Stimulated activated memory B cell treated with anti-CD40 and anti-IgM and Interleukin-4, amounts not matched to agents 10 μg/mL and 1 μg/mL and 100 μg/mL, for 72 hours (primary cell): Measurements from ENCODE around the gene KCNA10.
"Not testable (repeated sequence)": the region's sequence is repeated elsewhere in the genome, so short reads cannot be mapped to it uniquely, and the experiment has no call there.

ENCODE experiments used
- ATAC-seq: fragments of 150-1000 bp; cut with Tn5 transposase; 2 replicates; pipeline ENCODE4 v1.10.0; 2021
- H3K27ac Mint-ChIP-seq: one replicate; pipeline ENCODE4 v1.8.0; 2022; ENCODE audit warnings: mild to moderate bottlenecking, mixed read lengths
- H3K27me3 Mint-ChIP-seq: one replicate; pipeline ENCODE4 v1.8.0; 2022; ENCODE audit warnings: mixed read lengths
- H3K36me3 Mint-ChIP-seq: one replicate; pipeline ENCODE4 v1.8.0; 2022; ENCODE audit warnings: mixed read lengths
- H3K4me1 Mint-ChIP-seq: one replicate; pipeline ENCODE4 v1.8.0; 2022; ENCODE audit warnings: mixed read lengths
- H3K4me3 Mint-ChIP-seq: one replicate; pipeline ENCODE4 v1.8.0; 2022; ENCODE audit warnings: mild to moderate bottlenecking, moderate library complexity, mixed read lengths
- H3K9me3 Mint-ChIP-seq: one replicate; pipeline ENCODE4 v1.8.0; 2022; ENCODE audit warnings: mixed read lengths

KCNA10 gene

DNA sequence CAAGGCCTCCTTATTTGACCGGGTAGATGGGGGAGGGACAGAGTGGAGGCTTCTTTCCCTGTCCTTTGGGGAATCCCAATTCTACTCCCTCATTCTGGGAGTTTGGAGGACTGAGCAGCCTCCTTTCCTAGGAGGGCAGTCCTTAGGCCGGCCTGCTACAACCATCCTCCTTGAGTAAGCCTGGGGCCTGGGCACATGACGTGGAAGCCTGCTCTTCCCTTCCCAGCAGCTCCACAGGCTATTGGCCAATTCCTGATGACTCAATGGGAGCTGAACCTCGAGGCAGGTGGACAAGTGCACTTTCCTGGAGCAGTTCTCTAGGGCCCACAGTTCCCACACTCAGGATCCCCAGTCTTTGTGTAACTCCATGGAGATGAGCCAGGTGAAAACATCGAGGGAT, 3.1 kb downstream of the KCNA10 start:
- no peak for ATAC-seq
- Mint-ChIP-seq H3K4me3 (no peak overlapping the region), H3K36me3 (no peaks in the 10 kb centered on the region), H3K9me3 (no peaks in the 10 kb centered on the region), H3K27me3 (peaks cover 15% of the 10 kb centered on the region), H3K27ac (no peak overlapping the region), H3K4me1 (no peaks in the 10 kb centered on the region)

- H3K36me3 Mint-ChIP-seq, result no peaks in the 10 kb centered on the region
- ATAC-seq, result no peak
- peaks cover 15% of the 10 kb centered on the region for H3K27me3 Mint-ChIP-seq
- no peak overlapping the region for H3K4me3 Mint-ChIP-seq
- H3K4me1 Mint-ChIP-seq, result no peaks in the 10 kb centered on the region
- no peak overlapping the region for H3K27ac Mint-ChIP-seq
- no peaks in the 10 kb centered on the region for H3K9me3 Mint-ChIP-seq
Measured at GRCh38 chr1:110515041-110515440, 3.9 kb downstream of the KCNA10 start.

DNA sequence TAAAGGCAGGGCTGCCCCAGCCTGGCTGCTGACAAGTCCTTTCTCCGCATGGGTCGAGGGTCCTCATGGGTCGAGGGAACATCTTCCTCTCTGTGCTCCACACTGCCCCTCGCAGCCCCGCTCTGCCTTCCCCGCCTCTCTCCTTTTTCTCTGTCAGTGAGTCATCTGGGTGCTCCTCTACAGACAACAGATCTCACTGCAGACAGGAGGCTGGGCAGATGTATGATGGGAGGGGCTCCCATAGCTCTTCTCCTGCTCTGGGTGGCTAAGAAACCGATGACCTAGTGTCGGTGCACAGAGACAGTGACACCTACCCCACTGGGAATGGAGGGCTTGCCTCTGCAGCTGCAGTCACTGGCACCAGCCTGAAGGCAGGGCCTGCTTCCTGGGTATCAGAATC, 5.5 kb downstream of the KCNA10 start:
- no peak for ATAC-seq
- Mint-ChIP-seq H3K36me3 (no peaks in the 10 kb centered on the region), H3K4me1 (peaks cover 3% of the 10 kb centered on the region), H3K27ac (no peak overlapping the region), H3K27me3 (peaks cover 15% of the 10 kb centered on the region), H3K9me3 (no peaks in the 10 kb centered on the region), H3K4me3 (no peak overlapping the region)

GRCh38 chr1:110511436-110511835, 7.5 kb downstream of the KCNA10 start:
- no peak for ATAC-seq
- H3K4me1 Mint-ChIP-seq, result peaks cover 15% of the 10 kb centered on the region

GRCh38 chr1:110510921-110511320, 8.1 kb downstream of the KCNA10 start:
- not testable (repeated sequence) for H3K27ac Mint-ChIP-seq, H3K36me3 Mint-ChIP-seq, ATAC-seq, H3K9me3 Mint-ChIP-seq, H3K27me3 Mint-ChIP-seq, H3K4me3 Mint-ChIP-seq
- H3K4me1 Mint-ChIP-seq, result peaks cover 15% of the 10 kb centered on the region

More at GRCh38 chr1:110511436-110511835, 7.5 kb downstream of the KCNA10 start:
- H3K4me3 Mint-ChIP-seq, result no peak overlapping the region
- H3K27me3 Mint-ChIP-seq, result no peaks in the 10 kb centered on the region
- no peaks in the 10 kb centered on the region for H3K9me3 Mint-ChIP-seq
- no peaks in the 10 kb centered on the region for H3K36me3 Mint-ChIP-seq
- H3K27ac Mint-ChIP-seq, result no peak overlapping the region

- no peaks in the 10 kb centered on the region for H3K27me3 Mint-ChIP-seq
- no peaks in the 10 kb centered on the region for H3K9me3 Mint-ChIP-seq
Measured at GRCh38 chr1:110509655-110510054, 9.3 kb downstream of the KCNA10 start.

DNA sequence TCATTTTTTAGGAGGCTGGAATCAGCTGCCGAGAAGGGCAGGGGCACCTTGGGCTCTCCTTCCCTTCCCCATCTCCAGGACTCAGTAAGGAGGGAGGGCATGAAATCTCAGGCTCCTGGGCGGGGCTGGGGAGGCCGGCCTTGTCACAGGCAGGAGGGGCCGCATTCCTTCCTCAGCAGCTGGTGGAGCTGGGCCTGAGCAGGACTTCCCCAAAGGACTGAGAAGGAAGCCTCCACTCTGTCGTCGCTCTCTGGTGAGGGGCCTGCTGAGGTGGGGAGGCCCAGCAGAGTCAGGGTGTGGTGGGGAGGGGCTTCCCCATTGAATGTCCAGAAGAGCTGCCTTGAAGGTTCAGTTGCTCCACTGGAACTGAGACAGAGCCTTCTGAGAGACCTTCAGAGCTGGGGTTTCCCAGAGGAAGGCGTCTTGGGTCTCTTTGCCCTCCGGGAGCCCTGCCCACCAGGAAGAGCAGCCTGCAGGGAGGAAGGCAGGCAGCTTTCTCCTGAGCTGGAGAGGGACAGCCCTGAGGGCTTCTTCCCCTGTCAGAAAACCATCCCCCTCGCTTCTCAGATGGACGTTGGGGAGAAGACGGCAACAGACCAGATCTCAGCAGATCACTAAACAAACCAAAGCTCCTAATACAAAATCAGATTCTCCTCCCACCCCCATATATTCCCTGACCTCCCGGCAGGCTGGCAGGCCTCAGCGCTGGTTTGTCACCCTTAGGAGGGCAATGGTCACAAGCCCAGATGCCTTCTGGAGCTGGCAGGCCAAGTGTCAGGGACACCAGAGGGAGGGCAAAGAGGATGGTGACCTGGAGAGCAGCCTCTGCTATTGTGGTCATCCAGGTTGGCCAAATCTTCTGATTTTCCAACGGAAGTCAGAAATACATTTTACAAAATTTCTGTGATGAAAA, 10.7 kb downstream of the KCNA10 start:
- Mint-ChIP-seq H3K4me3 (no peak overlapping the region), H3K4me1 (peaks cover 15% of the 10 kb centered on the region), H3K27me3 (no peaks in the 10 kb centered on the region), H3K9me3 (no peaks in the 10 kb centered on the region), H3K36me3 (no peaks in the 10 kb centered on the region), H3K27ac (peak overlapping the region; percentile 43)
- peak; percentile 76 for ATAC-seq

More at GRCh38 chr1:110509655-110510054, 9.3 kb downstream of the KCNA10 start:
- Mint-ChIP-seq H3K4me1 (peaks cover 15% of the 10 kb centered on the region), H3K36me3 (no peaks in the 10 kb centered on the region), H3K4me3 (no peak overlapping the region), H3K27ac (no peak overlapping the region)
- no peak for ATAC-seq

DNA sequence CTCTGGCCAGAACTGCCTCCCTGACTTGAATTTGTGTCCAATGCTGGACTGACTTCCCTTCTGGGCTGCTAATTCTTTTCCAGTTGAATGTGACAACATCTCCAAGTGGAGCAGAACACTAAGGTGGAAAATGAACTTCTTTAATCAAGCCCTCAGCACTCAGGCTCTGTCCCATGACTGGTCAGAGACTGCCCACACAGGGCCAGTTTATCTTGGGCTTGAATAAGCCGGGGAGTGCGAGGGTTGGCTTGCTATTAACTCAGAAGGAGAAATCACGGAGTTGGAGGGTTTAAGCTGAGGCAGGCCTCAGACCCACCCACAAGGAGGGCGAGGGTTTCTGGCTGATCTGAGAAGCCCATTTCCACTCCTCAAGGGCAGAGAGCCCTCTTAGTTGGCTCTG, 12.4 kb downstream of the KCNA10 start:
- peaks cover 28% of the 10 kb centered on the region for H3K4me1 Mint-ChIP-seq
- no peaks in the 10 kb centered on the region for H3K36me3 Mint-ChIP-seq
- H3K27me3 Mint-ChIP-seq, result no peaks in the 10 kb centered on the region

GRCh38 chr1:110505596-110505995, 13.4 kb downstream of the KCNA10 start:
- ATAC-seq, result no peak
- Mint-ChIP-seq H3K4me3 (no peak overlapping the region), H3K4me1 (peaks cover 28% of the 10 kb centered on the region), H3K27ac (no peak overlapping the region), H3K9me3 (no peaks in the 10 kb centered on the region), H3K36me3 (no peaks in the 10 kb centered on the region), H3K27me3 (no peaks in the 10 kb centered on the region)

More for the DNA sequence above, 12.4 kb downstream of the KCNA10 start:
- H3K27ac Mint-ChIP-seq, result no peak overlapping the region
- ATAC-seq, result no peak
- no peak overlapping the region for H3K4me3 Mint-ChIP-seq
- H3K9me3 Mint-ChIP-seq, result no peaks in the 10 kb centered on the region

DNA sequence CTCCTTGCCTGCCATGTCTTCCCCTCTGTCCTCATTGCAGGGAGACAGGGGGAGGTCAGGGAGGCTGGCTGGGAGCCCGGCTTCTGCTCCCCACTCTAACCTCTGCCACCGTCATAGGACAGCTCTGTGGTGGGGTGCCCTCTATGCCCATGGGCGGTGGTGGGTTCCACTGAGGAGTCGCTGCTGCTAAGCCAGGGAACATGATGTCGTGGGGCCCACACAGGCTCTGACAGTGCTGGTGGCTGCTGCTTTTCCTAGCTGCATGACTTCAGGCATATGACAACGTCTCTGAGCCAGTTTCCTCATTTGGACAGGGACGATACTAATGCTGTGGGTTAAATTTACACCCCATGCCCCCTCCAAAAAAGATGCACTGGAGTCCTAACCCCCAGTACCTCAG, 14.7 kb downstream of the KCNA10 start:
- H3K27ac Mint-ChIP-seq, result no peak overlapping the region

GRCh38 chr1:110503471-110503870, 15.5 kb downstream of the KCNA10 start:
- no peak for ATAC-seq
- no peak overlapping the region for H3K27ac Mint-ChIP-seq
- peaks cover 25% of the 10 kb centered on the region for H3K4me1 Mint-ChIP-seq
- H3K36me3 Mint-ChIP-seq, result no peaks in the 10 kb centered on the region
- no peaks in the 10 kb centered on the region for H3K27me3 Mint-ChIP-seq
- no peaks in the 10 kb centered on the region for H3K9me3 Mint-ChIP-seq
- H3K4me3 Mint-ChIP-seq, result no peak overlapping the region

More for the DNA sequence above, 14.7 kb downstream of the KCNA10 start:
- Mint-ChIP-seq H3K4me1 (peaks cover 28% of the 10 kb centered on the region), H3K27me3 (no peaks in the 10 kb centered on the region), H3K9me3 (no peaks in the 10 kb centered on the region), H3K36me3 (no peaks in the 10 kb centered on the region), H3K4me3 (no peak overlapping the region)
- no peak for ATAC-seq

DNA sequence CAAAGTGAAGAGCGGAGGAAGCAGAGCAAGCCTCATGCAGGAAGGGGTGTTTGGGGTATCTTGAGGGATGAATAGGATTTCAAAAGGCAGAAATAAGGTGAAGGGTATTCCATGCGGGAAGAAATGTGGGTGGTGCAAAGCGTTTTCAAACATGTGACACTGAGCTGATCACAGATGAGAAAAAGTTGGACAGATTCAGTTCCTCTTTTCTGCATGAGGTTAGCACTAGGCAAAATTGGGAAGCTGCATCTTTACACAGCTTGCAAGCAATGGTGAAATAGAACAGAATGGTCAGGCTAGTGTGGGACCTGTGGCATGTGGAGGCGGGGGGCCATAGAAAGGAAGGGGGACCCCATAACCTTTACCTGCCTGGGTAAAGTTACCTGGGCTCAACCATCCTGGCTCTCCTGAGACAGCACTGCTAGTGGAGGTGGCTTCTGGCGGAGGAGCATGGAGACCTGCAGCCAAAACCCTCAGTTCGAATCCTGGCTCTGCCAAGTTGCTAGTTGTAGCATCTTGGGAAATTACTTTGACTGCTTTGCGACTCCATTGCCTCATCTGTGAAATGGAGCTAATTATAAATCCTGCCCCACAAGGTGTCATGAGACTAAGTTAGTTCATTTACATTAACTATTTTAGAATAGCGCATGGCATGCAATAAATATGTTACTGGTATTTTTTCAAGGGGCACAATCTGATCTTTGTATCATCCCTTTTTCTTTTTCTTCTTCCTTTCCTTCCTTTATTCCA, 16.4 kb downstream of the KCNA10 start:
- no peak overlapping the region for H3K27ac Mint-ChIP-seq

GRCh38 chr1:110501488-110502132, 17.4 kb downstream of the KCNA10 start:
- Mint-ChIP-seq H3K27ac (no peak overlapping the region), H3K9me3 (no peaks in the 10 kb centered on the region), H3K4me1 (peaks cover 13% of the 10 kb centered on the region), H3K4me3 (no peak overlapping the region), H3K27me3 (no peaks in the 10 kb centered on the region), H3K36me3 (no peaks in the 10 kb centered on the region)
- ATAC-seq, result no peak

More for the DNA sequence above, 16.4 kb downstream of the KCNA10 start:
- peak; percentile 69 for ATAC-seq
- H3K27me3 Mint-ChIP-seq, result no peaks in the 10 kb centered on the region
- H3K9me3 Mint-ChIP-seq, result no peaks in the 10 kb centered on the region
- peaks cover 16% of the 10 kb centered on the region for H3K4me1 Mint-ChIP-seq
- H3K4me3 Mint-ChIP-seq, result no peak overlapping the region
- no peaks in the 10 kb centered on the region for H3K36me3 Mint-ChIP-seq

DNA sequence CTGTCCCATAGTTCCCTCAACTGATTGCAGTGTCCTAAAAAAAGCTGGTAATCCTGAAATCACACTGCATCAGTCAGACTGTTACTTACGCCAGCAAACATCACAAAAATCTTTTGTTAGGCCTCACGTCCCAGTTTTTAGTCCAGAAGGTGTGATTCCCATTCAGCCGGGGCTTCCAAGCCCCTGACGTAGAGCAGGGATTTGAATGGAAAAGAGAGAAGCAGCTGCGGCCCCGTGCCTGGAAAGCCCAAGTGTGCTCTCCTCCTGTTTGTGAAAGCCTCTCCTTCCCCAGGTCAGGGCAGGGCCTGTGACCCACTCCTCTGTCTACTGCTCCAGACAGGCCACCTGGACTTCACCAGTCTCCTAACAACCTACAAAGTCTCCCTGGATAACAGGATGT, 20.7 kb downstream of the KCNA10 start:
- Mint-ChIP-seq H3K27ac (no peak overlapping the region), H3K4me3 (no peak overlapping the region), H3K4me1 (peaks cover 13% of the 10 kb centered on the region), H3K27me3 (no peaks in the 10 kb centered on the region), H3K9me3 (no peaks in the 10 kb centered on the region), H3K36me3 (no peaks in the 10 kb centered on the region)
- no peak for ATAC-seq

- H3K27me3 Mint-ChIP-seq, result no peaks in the 10 kb centered on the region
- H3K4me1 Mint-ChIP-seq, result no peaks in the 10 kb centered on the region
- H3K4me3 Mint-ChIP-seq, result no peak overlapping the region
- peak; percentile 69 for ATAC-seq
- no peak overlapping the region for H3K27ac Mint-ChIP-seq
- no peaks in the 10 kb centered on the region for H3K9me3 Mint-ChIP-seq
- H3K36me3 Mint-ChIP-seq, result no peaks in the 10 kb centered on the region
Measured at GRCh38 chr1:110495926-110496600, 22.9 kb downstream of the KCNA10 start.
